Endothelial cell of umbilical vein (primary cell): ENCODE data around the gene ATP11B. TPM values are rescaled to one million over a fixed set of nuclear protein-coding genes. Genes with fewer than 3 reads are reported as not detected.

Experiments used
- BruUV-seq: library from RNA; stranded (reverse); fragments of 400-500 nt; replicated peaks from 2 replicates; lab custom pipeline; 2021; lab: Mats Ljungman, UMichigan
- CTCF ChIA-PET: fragments of 300-600, 350-600 bp; sonication (Branson Sonifier 250); formaldehyde crosslinking; loops from one replicate; lab custom pipeline; 2021; ENCODE audit warnings: antibody characterized with exemption, inconsistent platforms; lab: Charles Lee
- POLR2A ChIA-PET: fragments of 300-600, 350-600 bp; sonication (Branson Sonifier 250); formaldehyde crosslinking; loops from one replicate; lab custom pipeline; 2021; ENCODE audit warnings: antibody characterized with exemption, inconsistent platforms; lab: Charles Lee
- DNase-seq: peaks from one replicate; pipeline ENCODE4 v3.0.0-alpha.2; 2011; ENCODE audit warnings: low read depth, low spot score
- FAIRE-seq: peaks from 2 replicates; lab custom pipeline; 2011; peaks lifted over from hg19 to GRCh38; lab: Jason Lieb, UNC
- H2AFZ ChIP-seq: 2 replicates; pipeline ENCODE4 v1.6.0; 2012; ENCODE audit warnings: low read depth, low read length, control low read depth, inconsistent platforms
- H3K27ac ChIP-seq: 2 replicates; pipeline ENCODE4 v1.5.1; 2011; ENCODE audit warnings: low read depth, mild to moderate bottlenecking, control low read depth, low read length, moderate library complexity; ENCODE audit not compliant: insufficient read depth
- H3K27me3 ChIP-seq, 2 experiments: 2 replicates each; pipeline versions ENCODE4 v1.6.0 to v1.6.1; 2011; ENCODE audit warnings: low read length in 2 of 2, mixed read lengths in 1 of 2; ENCODE audit not compliant: control insufficient read depth in 2 of 2, insufficient read depth in 2 of 2
- H3K36me3 ChIP-seq, 2 experiments: 2 replicates in 1 of 2; 3 replicates in 1 of 2; pipeline ENCODE4 v1.5.1; 2011; ENCODE audit warnings: low read length in 2 of 2, mild to moderate bottlenecking in 1 of 2, moderate library complexity in 1 of 2; ENCODE audit not compliant: control insufficient read depth in 2 of 2, insufficient read depth in 2 of 2; ENCODE audit errors: extremely low read depth in 1 of 2
- H3K4me1 ChIP-seq: 3 replicates; pipeline ENCODE4 v1.5.1; 2011; ENCODE audit warnings: mild to moderate bottlenecking, low read length; ENCODE audit not compliant: control insufficient read depth, insufficient read depth; ENCODE audit errors: extremely low read depth
- H3K4me2 ChIP-seq: 2 replicates; pipeline ENCODE4 v1.6.1; 2011; ENCODE audit warnings: low read length, control low read depth, mixed read lengths; ENCODE audit not compliant: insufficient read depth
- H3K4me3 ChIP-seq, 3 experiments: fragments of 200-600 bp in 1 of 3; sonication (generic), shearing (Covaris generic) in 1 of 3; replicated peaks in 1 of 3; 2 replicates each; pipeline ENCODE4 v1.5.1; 2011 to 2016; ENCODE audit warnings: control low read depth in 3 of 3, low read length in 3 of 3, mild to moderate bottlenecking in 2 of 3, inconsistent platforms in 1 of 3, low read depth in 1 of 3, moderate library complexity in 1 of 3; ENCODE audit not compliant: insufficient read depth in 1 of 3
- H3K79me2 ChIP-seq: 2 replicates; pipeline ENCODE4 v1.6.0; 2012; ENCODE audit warnings: low read length, inconsistent platforms; ENCODE audit not compliant: control insufficient read depth, insufficient read depth
- H3K9ac ChIP-seq: replicated peaks from 2 replicates; pipeline ENCODE3; 2011; ENCODE audit warnings: low read length, control low read depth; ENCODE audit not compliant: insufficient read depth; ENCODE audit errors: extremely low read depth
- H3K9me1 ChIP-seq: replicated peaks from 3 replicates; pipeline ENCODE4 v1.6.0; 2011; ENCODE audit warnings: mild to moderate bottlenecking, low read length; ENCODE audit not compliant: control insufficient read depth, insufficient read depth; ENCODE audit errors: extremely low read depth
- H3K9me3 ChIP-seq: replicated peaks from 2 replicates; pipeline ENCODE4 v1.5.1; 2012; ENCODE audit warnings: low read length, inconsistent platforms; ENCODE audit not compliant: control insufficient read depth, insufficient read depth
- H4K20me1 ChIP-seq: replicated peaks from 2 replicates; pipeline ENCODE3; 2011; ENCODE audit warnings: mild to moderate bottlenecking, low read length; ENCODE audit not compliant: control insufficient read depth, insufficient read depth; ENCODE audit errors: extremely low read depth
- EZH2 ChIP-seq: IDR thresholded peaks from 2 replicates; pipeline ENCODE4 v1.6.1; 2012; ENCODE audit warnings: borderline replicate concordance, low read depth, mild to moderate bottlenecking, moderate library complexity, low read length, inconsistent platforms; ENCODE audit not compliant: severe bottlenecking
- FOS ChIP-seq: IDR thresholded peaks from 2 replicates; pipeline ENCODE4 v1.6.1; 2011; ENCODE audit warnings: mild to moderate bottlenecking, low read length, moderate library complexity, borderline replicate concordance; ENCODE audit not compliant: insufficient read depth
- GATA2 ChIP-seq: IDR thresholded peaks from 2 replicates; pipeline ENCODE4 v1.7.0; 2011; ENCODE audit warnings: low read depth, mild to moderate bottlenecking, moderate library complexity, mixed read lengths, low read length; ENCODE audit not compliant: insufficient read length, insufficient read depth
- JUN ChIP-seq: IDR thresholded peaks from 2 replicates; pipeline ENCODE4 v1.6.1; 2011; ENCODE audit warnings: borderline replicate concordance, low read depth; ENCODE audit not compliant: insufficient read length, insufficient read depth
- MYC ChIP-seq: IDR thresholded peaks from one replicate; pipeline ENCODE4 v1.6.1; 2011; ENCODE audit warnings: mild to moderate bottlenecking, low read depth, low read length
- POLR2A ChIP-seq: IDR thresholded peaks from 2 replicates; pipeline ENCODE4 v1.6.1; 2012; ENCODE audit warnings: low read depth, mild to moderate bottlenecking, control low read depth, low read length
- POLR2AphosphoS5 ChIP-seq: IDR thresholded peaks from 2 replicates; pipeline ENCODE4 v1.6.1; 2012; ENCODE audit warnings: low read depth, mild to moderate bottlenecking, control low read depth, low read length, moderate library complexity; ENCODE audit not compliant: insufficient read depth
- dilution Hi-C: fragments of 300-500 bp; cut with MboI; formaldehyde crosslinking; loops from one replicate; pipeline ENCODE4 v1.15.0; 2019; ENCODE audit warnings: low sequenced_read_pairs; ENCODE audit not compliant: extremely low pct_ligation_motif_present
- intact Hi-C: fragments of 100-400 bp; cut with micrococcal nuclease; formaldehyde crosslinking; loops from one replicate; pipeline ENCODE4 v1.10.0; 2022
- polyA plus RNA-seq, 4 experiments: library from polyadenylated mRNA; depleted of rRNA in 3 of 4; stranded (reverse) in 3 of 4; unstranded in 1 of 4; fragments of >200 nt; gene quantifications; 2 replicates each; pipeline versions ENCODE4 v1.2.1 to v1.2.3, GENCODE V29; 2011 to 2012; ENCODE audit warnings: missing spikeins in 1 of 4
- total RNA-seq: library from RNA; stranded (reverse); gene quantifications from 2 replicates; pipeline ENCODE4 v1.2.3, GENCODE V29; 2021
- TF ChIP-seq, protein P1 (sequence below): IDR thresholded peaks from 2 replicates; pipeline ENCODE4 v1.6.1; 2011; ENCODE audit not compliant: insufficient read depth, insufficient read length
- TF ChIP-seq, protein P2 (sequence below), 2 donors: IDR thresholded peaks; 1 replicate in 1 of 2; 2 replicates in 1 of 2; pipeline ENCODE4 v1.5.1; 2011; ENCODE audit warnings: low read length in 2 of 2, mild to moderate bottlenecking in 2 of 2, moderate library complexity in 2 of 2, control low read depth in 1 of 2, inconsistent platforms in 1 of 2, low read depth in 1 of 2; ENCODE audit not compliant: insufficient read depth in 1 of 2; ENCODE audit errors: extremely low read depth in 1 of 2

ATP11B gene
- total and polyA plus RNA-seq, 2 donors (not counting 3 experiments of a cell fraction or from before 2014, with no cell fraction given) = 10.1 to 49.3 TPM

DNA sequence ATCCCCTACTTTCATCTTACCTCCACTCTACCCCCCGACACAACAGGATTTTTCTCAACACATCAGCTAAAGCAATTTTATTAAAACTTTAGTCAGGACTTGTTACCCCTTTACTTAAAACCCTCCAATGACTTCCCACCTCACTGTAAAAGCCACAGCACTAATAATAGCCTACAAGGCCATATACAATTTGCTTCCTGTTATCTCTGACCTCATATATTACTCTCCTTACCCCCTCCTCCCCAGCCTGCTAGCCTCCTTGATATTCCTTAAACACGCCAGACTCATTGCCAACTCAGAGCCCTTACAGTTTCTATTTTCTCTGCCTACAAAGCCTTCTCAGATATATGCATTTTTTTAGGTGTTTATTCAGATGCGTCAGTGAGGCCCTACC, 132.6 kb downstream of the ATP11B start:
- no peaks in the 10 kb centered on the region for H3K36me3 ChIP-seq
- BruUV-seq = no TSS peak
- TF ChIP-seq EZH2 (no peak), POLR2A (no peak), JUN (no peak), MYC (no peak), GATA2 (no peak), FOS (no peak), POLR2AphosphoS5 (no peak)
- TF ChIP-seq, protein P1, sequence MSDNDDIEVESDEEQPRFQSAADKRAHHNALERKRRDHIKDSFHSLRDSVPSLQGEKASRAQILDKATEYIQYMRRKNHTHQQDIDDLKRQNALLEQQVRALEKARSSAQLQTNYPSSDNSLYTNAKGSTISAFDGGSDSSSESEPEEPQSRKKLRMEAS = no peak
- TF ChIP-seq, protein P2, sequence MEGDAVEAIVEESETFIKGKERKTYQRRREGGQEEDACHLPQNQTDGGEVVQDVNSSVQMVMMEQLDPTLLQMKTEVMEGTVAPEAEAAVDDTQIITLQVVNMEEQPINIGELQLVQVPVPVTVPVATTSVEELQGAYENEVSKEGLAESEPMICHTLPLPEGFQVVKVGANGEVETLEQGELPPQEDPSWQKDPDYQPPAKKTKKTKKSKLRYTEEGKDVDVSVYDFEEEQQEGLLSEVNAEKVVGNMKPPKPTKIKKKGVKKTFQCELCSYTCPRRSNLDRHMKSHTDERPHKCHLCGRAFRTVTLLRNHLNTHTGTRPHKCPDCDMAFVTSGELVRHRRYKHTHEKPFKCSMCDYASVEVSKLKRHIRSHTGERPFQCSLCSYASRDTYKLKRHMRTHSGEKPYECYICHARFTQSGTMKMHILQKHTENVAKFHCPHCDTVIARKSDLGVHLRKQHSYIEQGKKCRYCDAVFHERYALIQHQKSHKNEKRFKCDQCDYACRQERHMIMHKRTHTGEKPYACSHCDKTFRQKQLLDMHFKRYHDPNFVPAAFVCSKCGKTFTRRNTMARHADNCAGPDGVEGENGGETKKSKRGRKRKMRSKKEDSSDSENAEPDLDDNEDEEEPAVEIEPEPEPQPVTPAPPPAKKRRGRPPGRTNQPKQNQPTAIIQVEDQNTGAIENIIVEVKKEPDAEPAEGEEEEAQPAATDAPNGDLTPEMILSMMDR (IDR thresholded peaks at IDR 0.05; ENCODE audit: extremely low read depth in 1 of 2, insufficient read depth in 1 of 2, low read depth in 1 of 2, low read length in 2 of 2) = no peak
- no peak overlapping the region for H3K4me2 ChIP-seq
- H2AFZ ChIP-seq = no peak overlapping the region
- no peaks in the 10 kb centered on the region for H3K9me3 ChIP-seq
- no peak overlapping the region for H3K9ac ChIP-seq
- no peaks in the 10 kb centered on the region for H3K27me3 ChIP-seq
- intact Hi-C loops = no loop called here
- no peaks in the 10 kb centered on the region for H4K20me1 ChIP-seq
- no peaks in the 10 kb centered on the region for H3K79me2 ChIP-seq
- H3K27ac ChIP-seq = no peak overlapping the region
- H3K9me1 ChIP-seq = no peaks in the 10 kb centered on the region
- dilution Hi-C loops = no loop called here
- no peak overlapping the region for H3K4me3 ChIP-seq
- FAIRE-seq (no peak), DNase-seq (no peak)
- H3K4me1 ChIP-seq = no peaks in the 10 kb centered on the region
- ChIA-PET POLR2A (no interaction called here), CTCF (interaction anchor here (1.2 to 1.4 kb wide), 2 partner anchors 9 to 11 kb away, joined by 3 to 4 read pairs; no protein-coding TSS in a partner anchor)
